CD4-positive, CD25-positive, alpha-beta regulatory T cell (primary cell): Measurements from ENCODE around the gene ASRGL1. TPM values are rescaled to one million over a fixed set of nuclear protein-coding genes. Genes with fewer than 3 reads are reported as not detected.
"Not testable (repeated sequence)": the region's sequence is repeated elsewhere in the genome, so short reads cannot be mapped to it uniquely, and the experiment has no call there.

Experiments
- ATAC-seq, 2 donors: fragments of 150-1000 bp; cut with Tn5 transposase; one replicate each; pipeline ENCODE4 v1.10.0; 2021; ENCODE audit warnings: low read depth in 2 of 2, moderate number of reproducible peaks in 2 of 2, moderate library complexity in 1 of 2
- DNase-seq, 3 donors: peaks; one replicate each; pipeline versions ENCODE4 v3.0.0 to v3.0.0-alpha.2; 2012 to 2022; ENCODE audit warnings: mixed read lengths in 1 of 3
- H3K27ac ChIP-seq: one replicate; pipeline ENCODE4 v1.7.0; 2013; ENCODE audit warnings: mild to moderate bottlenecking, low read length; ENCODE audit not compliant: insufficient read depth, poor library complexity, severe bottlenecking
- H3K27me3 ChIP-seq: one replicate; pipeline ENCODE4 v1.7.0; 2013; ENCODE audit warnings: low read length; ENCODE audit not compliant: control insufficient read depth, insufficient read depth
- H3K36me3 ChIP-seq: one replicate; pipeline ENCODE4 v1.7.0; 2013; ENCODE audit warnings: mild to moderate bottlenecking, low read length, moderate library complexity; ENCODE audit not compliant: control insufficient read depth, insufficient read depth
- H3K4me1 ChIP-seq: 2 replicates; pipeline ENCODE4 v1.7.0; 2013; ENCODE audit warnings: mild to moderate bottlenecking, low read length; ENCODE audit not compliant: insufficient read depth, control insufficient read depth, poor library complexity, severe bottlenecking
- H3K4me3 ChIP-seq: one replicate; pipeline ENCODE4 v1.7.0; 2013; ENCODE audit warnings: low read depth, mild to moderate bottlenecking, low read length, moderate library complexity
- H3K9me3 ChIP-seq, 2 experiments: 1 replicate in 1 of 2; 2 replicates in 1 of 2; pipeline ENCODE4 v1.7.0; 2013; ENCODE audit warnings: low read length in 2 of 2, mild to moderate bottlenecking in 1 of 2, moderate library complexity in 1 of 2; ENCODE audit not compliant: control insufficient read depth in 2 of 2
- H3K27ac Mint-ChIP-seq, 3 donors: one replicate each; pipeline ENCODE4 v1.8.0; 2020 to 2022; ENCODE audit warnings: mild to moderate bottlenecking in 3 of 3, mixed read lengths in 3 of 3, moderate library complexity in 2 of 3
- H3K27me3 Mint-ChIP-seq: one replicate; pipeline ENCODE4 v1.8.0; 2022; ENCODE audit warnings: mild to moderate bottlenecking, mixed read lengths
- H3K36me3 Mint-ChIP-seq: one replicate; pipeline ENCODE4 v1.8.0; 2020; ENCODE audit warnings: mixed read lengths
- H3K4me1 Mint-ChIP-seq, 4 donors: one replicate each; pipeline ENCODE4 v1.8.0; 2020 to 2022; ENCODE audit warnings: mixed read lengths in 4 of 4, mild to moderate bottlenecking in 1 of 4
- H3K4me3 Mint-ChIP-seq, 4 donors: one replicate each; pipeline ENCODE4 v1.8.0; 2020 to 2022; ENCODE audit warnings: mild to moderate bottlenecking in 4 of 4, mixed read lengths in 4 of 4, moderate library complexity in 3 of 4
- H3K9me3 Mint-ChIP-seq, 7 donors: one replicate each; pipeline ENCODE4 v1.8.0; 2020 to 2022; ENCODE audit warnings: mixed read lengths in 7 of 7, mild to moderate bottlenecking in 3 of 7, moderate library complexity in 2 of 7
- polyA plus RNA-seq, 4 donors: library from polyadenylated mRNA; unstranded; fragments of 300-500 nt; fragmentation: Illumina TruSeq; gene quantifications; one replicate each; pipeline ENCODE4 v1.2.3, GENCODE V29; 2021
- total RNA-seq: library from RNA; stranded (reverse); gene quantifications from one replicate; pipeline ENCODE4 v1.2.3, GENCODE V29; 2022

Gene ASRGL1
- total and polyA plus RNA-seq, 5 donors from 2014 or later: 0.57 to 3.6 (median 2.4) TPM; not detected in 1

DNA sequence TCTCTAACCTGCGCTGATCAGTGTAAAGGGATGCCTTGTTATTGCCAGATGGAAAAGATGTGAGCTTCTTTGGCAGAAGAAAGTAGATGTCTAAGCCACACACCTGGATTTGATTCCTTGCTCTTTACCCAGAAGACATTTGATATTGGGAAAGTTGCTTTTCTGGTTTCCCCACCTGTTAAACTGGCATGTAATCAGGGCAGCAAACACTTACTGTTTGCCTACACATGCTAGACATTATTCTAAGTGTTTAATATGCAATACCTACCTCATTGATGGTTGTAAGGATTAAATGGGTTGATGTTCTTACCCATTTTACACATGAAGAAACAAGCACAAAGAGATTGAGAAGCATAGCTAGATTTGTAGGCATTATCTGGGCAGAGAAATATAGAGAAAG lies 16.6 kb downstream of the ASRGL1 start:
- Histone ChIP-seq H3K4me3 (no peak overlapping the region), H3K27ac (no peak overlapping the region), H3K9me3 (no peaks in the 10 kb centered on the region), H3K27me3 (no peaks in the 10 kb centered on the region), H3K36me3 (no peaks in the 10 kb centered on the region), H3K4me1 (no peaks in the 10 kb centered on the region)
- Mint-ChIP-seq H3K27ac (no peak overlapping the region), H3K27me3 (peaks cover 15% of the 10 kb centered on the region), H3K4me1 (no peaks in the 10 kb centered on the region), H3K9me3 (no peaks in the 10 kb centered on the region), H3K36me3 (peaks cover 3% of the 10 kb centered on the region), H3K4me3 (no peak overlapping the region)
- ATAC-seq: no peak
- DNase-seq: no peak

DNA sequence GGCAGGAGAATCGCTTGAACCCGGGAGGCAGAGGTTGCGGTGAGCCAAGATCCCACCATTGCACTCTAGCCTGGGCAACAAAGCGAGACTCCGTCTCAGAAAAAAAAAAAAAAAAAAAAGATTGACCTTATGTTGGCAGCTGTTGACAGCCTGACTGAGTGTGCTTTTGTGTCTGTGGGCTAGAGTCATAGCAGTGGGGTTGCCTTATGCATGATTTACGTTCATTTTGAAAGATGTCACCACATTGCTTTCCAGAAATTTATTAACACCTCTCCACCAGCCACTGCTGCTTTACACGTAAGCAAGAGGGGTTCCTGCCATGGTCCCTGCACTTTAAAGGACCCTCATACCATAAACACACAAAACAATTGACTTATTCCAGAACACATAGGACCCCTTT lies 21.0 kb downstream of the ASRGL1 start:
- Histone ChIP-seq H3K27me3 (no peaks in the 10 kb centered on the region), H3K4me3 (no peak overlapping the region), H3K4me1 (no peaks in the 10 kb centered on the region), H3K9me3 (no peaks in the 10 kb centered on the region), H3K36me3 (no peaks in the 10 kb centered on the region), H3K27ac (no peak overlapping the region)
- Mint-ChIP-seq H3K4me1 (no peaks in the 10 kb centered on the region), H3K27me3 (peaks cover 4% of the 10 kb centered on the region), H3K36me3 (no peaks in the 10 kb centered on the region), H3K4me3 (no peak overlapping the region), H3K9me3 (no peaks in the 10 kb centered on the region), H3K27ac (no peak overlapping the region)
- no peak for DNase-seq
- no peak for ATAC-seq

DNA sequence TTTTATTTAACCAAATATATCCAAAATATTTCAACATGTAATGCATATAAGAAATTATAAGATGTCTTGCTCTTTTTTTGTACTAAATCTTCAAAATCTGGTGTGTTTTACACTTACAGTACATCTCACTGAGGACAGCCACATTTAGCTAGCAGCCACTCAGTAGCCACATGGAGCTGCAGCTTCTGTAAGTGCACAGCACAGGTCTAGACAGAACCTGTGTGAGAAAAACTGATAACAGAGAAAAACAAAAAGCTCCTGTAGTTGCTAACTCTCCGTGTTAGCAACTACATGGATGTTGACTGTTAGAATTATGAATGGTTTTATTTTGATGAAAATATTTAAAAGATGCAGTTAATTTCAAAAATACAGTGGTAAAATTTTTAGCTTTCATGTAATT lies 22.2 kb downstream of the ASRGL1 start:
- Mint-ChIP-seq H3K9me3 (no peaks in the 10 kb centered on the region), H3K4me1 (no peaks in the 10 kb centered on the region), H3K36me3 (no peaks in the 10 kb centered on the region)

DNA sequence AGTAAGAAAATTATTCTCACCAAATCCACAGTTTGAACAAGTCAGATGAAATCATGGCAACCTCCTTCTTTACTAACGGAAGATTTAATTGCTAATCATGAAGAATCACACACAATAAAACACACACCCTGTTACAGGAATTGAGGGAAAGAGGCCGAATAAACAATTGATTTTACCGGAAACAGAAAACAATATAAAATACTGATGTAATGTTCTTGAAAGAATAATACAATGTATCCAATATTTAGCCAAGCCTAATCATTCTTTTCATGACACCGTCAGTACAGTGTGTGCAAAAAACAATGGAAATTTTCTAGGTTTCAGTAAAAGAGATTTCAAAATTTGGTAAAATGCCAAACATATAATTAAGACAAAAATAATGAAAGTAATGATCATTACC lies 23.4 kb downstream of the ASRGL1 start:
- no peak overlapping the region for H3K27ac Mint-ChIP-seq
- H3K9me3 ChIP-seq: no peaks in the 10 kb centered on the region
- H3K9me3 Mint-ChIP-seq: no peaks in the 10 kb centered on the region
- no peaks in the 10 kb centered on the region for H3K36me3 Mint-ChIP-seq
- ATAC-seq (no peak), DNase-seq (no peak)
- H3K27me3 ChIP-seq: no peaks in the 10 kb centered on the region
- H3K4me1 Mint-ChIP-seq: no peaks in the 10 kb centered on the region
- H3K36me3 ChIP-seq: no peaks in the 10 kb centered on the region
- no peak overlapping the region for H3K27ac ChIP-seq
- H3K4me3 ChIP-seq: no peak overlapping the region
- H3K4me1 ChIP-seq: no peaks in the 10 kb centered on the region
- peaks cover 4% of the 10 kb centered on the region for H3K27me3 Mint-ChIP-seq
- H3K4me3 Mint-ChIP-seq: no peak overlapping the region

More for the DNA sequence above, 22.2 kb downstream of the ASRGL1 start:
- ATAC-seq: no peak
- DNase-seq: no peak
- no peak overlapping the region for H3K27ac ChIP-seq
- H3K9me3 ChIP-seq: no peaks in the 10 kb centered on the region
- H3K27me3 ChIP-seq: no peaks in the 10 kb centered on the region
- Mint-ChIP-seq H3K27ac (no peak overlapping the region), H3K4me3 (no peak overlapping the region), H3K27me3 (peaks cover 4% of the 10 kb centered on the region)
- no peaks in the 10 kb centered on the region for H3K4me1 ChIP-seq
- H3K4me3 ChIP-seq: no peak overlapping the region
- H3K36me3 ChIP-seq: no peaks in the 10 kb centered on the region

DNA sequence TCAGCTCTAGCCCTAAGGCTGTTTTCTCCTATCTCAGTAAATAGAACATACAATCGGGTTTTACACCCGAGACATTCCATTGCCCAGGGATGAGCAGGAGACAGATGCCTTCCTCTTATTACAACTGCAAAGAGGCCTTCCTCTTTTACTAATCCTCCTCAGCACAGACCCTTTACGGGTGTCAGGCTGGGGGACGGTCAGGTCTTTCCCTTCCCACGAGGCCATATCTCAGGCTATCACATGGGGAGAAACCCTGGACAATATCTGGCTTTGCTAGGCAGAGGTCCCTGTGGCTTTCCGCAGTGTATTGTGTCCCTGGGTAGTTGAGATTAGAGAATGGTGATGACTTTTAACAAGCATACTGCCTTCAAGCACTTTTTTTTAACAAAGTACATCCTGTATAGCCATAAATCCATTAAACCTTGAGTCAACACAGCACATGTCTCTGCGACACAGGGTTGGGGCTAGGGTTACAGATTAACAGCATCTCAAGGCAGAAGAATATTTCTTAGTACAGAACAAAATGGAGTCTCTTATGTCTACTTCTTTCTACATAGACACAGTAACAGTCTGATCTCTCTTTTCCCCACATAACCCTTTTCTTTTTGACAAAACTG lies 31.7 kb downstream of the ASRGL1 start:
- not testable (repeated sequence) for H3K27ac Mint-ChIP-seq, H3K4me3 Mint-ChIP-seq, H3K27me3 Mint-ChIP-seq, H3K4me1 ChIP-seq, H3K4me3 ChIP-seq, H3K9me3 ChIP-seq, ATAC-seq, H3K27ac ChIP-seq, DNase-seq, H3K27me3 ChIP-seq, H3K36me3 Mint-ChIP-seq, H3K9me3 Mint-ChIP-seq, H3K36me3 ChIP-seq
- H3K4me1 Mint-ChIP-seq: peaks cover 0 to 12% (median 2%) of the 10 kb centered on the region in 4 donors

DNA sequence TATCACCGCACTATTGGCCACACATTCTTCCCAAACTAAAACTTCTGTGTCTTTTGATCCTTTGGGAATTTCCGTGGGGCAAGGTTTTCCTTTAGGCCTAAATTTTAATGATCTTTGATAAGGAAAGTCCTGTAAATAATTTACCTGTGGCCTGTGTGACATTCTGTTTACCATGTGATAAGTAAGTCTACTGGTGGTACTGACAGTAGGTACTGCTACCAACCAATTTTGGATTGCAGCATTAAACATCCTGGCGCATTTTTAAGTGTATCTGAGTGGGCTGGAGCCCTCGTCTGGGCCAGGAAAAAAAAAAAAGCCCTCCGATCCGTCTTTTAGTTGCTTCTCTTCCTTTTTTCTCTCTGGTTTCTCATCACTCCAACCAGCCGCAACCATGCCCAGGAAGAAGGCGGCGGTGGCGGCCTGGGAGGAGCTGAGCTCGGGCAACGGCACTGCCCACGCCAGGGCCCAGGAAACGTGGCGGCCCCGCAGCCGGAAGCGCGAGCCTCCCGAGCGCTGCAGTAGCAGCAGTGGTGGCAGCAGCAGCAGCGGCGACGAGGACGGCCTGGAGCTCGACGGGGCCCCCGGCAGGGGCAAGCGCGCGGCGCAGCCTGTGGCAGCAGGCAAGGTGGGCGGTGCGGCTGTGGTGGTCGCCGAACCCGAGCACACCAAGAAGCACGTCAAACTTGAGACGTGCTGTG lies 33.6 kb downstream of the ASRGL1 start:
- Mint-ChIP-seq H3K9me3 (no peaks in the 10 kb centered on the region), H3K36me3 (no peaks in the 10 kb centered on the region), H3K27me3 (peaks cover 15% of the 10 kb centered on the region), H3K27ac (peak overlapping the region in 2 of 3 donors; percentile 48 to 89), H3K4me3 (peak overlapping the region in 3 of 4 donors; percentile 54 to 64 (median 62)), H3K4me1 (peaks cover 0 to 12% (median 2%) of the 10 kb centered on the region in 4 donors)
- ATAC-seq (peak; percentile 86 to 89), DNase-seq (peak; percentile 20 to 64 (median 52))
- no peak overlapping the region for H3K4me3 ChIP-seq
- no peaks in the 10 kb centered on the region for H3K4me1 ChIP-seq
- no peaks in the 10 kb centered on the region for H3K9me3 ChIP-seq
- H3K27me3 ChIP-seq: no peaks in the 10 kb centered on the region
- H3K27ac ChIP-seq: no peak overlapping the region
- no peaks in the 10 kb centered on the region for H3K36me3 ChIP-seq

DNA sequence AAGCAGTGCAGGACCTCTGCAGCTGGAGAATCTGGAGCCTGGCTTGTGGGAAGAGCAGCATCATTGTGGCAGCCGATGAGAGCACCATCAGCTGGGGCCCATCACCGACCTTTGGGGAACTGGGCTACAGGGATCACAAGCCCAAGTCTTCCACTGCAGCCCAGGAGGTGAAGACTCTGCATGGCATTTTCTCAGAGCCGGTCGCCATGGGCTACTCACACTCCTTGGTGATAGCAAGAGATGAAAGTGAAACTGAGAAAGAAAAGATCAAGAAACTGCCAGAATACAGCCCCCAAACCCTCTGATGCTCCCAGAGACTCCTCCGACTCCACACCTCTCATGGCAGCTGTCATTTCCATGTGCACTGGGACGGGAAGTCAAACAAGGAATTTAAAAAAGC lies 35.6 kb downstream of the ASRGL1 start:
- no peak overlapping the region for H3K27ac Mint-ChIP-seq
- peaks cover 0 to 12% (median 2%) of the 10 kb centered on the region in 4 donors for H3K4me1 Mint-ChIP-seq
- no peak overlapping the region for H3K4me3 Mint-ChIP-seq
- peaks cover 21% of the 10 kb centered on the region for H3K27me3 Mint-ChIP-seq
- Histone ChIP-seq H3K36me3 (no peaks in the 10 kb centered on the region), H3K4me3 (no peak overlapping the region), H3K9me3 (no peaks in the 10 kb centered on the region), H3K27ac (no peak overlapping the region), H3K27me3 (no peaks in the 10 kb centered on the region), H3K4me1 (no peaks in the 10 kb centered on the region)
- ATAC-seq (no peak), DNase-seq (no peak)
- H3K36me3 Mint-ChIP-seq: no peaks in the 10 kb centered on the region
- H3K9me3 Mint-ChIP-seq: no peaks in the 10 kb centered on the region
